ENCODE measurements around the gene ANKRD9.
"Not testable (repeated sequence)": the region's sequence is repeated elsewhere in the genome, so short reads cannot be mapped to it uniquely, and the experiment has no call there.

The ANKRD9 gene

DNA sequence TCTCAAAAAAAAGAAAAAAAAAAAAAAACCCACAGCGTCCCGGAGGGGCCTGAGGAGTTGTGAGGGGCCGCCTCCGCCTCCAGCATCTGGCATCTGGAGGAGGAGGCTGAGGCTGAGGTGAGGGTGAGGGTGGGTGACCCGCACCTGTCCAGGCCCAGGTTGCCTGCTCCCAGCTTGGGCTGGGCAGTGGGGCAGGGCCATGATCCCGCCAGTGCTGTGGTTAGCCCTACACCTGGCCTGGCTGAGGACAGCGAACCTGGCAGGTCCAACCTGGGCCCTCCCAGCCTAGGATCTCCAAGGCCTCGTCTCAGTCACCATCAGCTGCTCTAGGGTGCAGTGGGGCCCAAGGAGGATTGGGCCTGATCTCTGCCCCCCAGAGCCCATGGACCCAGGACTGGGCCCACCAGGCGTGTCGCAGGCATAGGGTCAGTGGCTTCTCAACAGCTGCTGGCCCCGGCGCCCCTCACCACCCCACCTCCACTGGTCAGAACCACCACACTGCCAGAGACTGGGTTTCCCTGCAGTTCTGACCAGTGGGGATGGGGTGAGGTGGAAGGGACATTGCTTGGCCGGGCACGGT, 46.6 kb upstream of the ANKRD9 start:
- Histone ChIP-seq H2AFZ (ENCODE audit: low read length) (no peak overlapping the region), H3K4me1 (ENCODE audit: insufficient read depth, low read length, severe bottlenecking) (peaks cover 23% of the 10 kb centered on the region)

DNA sequence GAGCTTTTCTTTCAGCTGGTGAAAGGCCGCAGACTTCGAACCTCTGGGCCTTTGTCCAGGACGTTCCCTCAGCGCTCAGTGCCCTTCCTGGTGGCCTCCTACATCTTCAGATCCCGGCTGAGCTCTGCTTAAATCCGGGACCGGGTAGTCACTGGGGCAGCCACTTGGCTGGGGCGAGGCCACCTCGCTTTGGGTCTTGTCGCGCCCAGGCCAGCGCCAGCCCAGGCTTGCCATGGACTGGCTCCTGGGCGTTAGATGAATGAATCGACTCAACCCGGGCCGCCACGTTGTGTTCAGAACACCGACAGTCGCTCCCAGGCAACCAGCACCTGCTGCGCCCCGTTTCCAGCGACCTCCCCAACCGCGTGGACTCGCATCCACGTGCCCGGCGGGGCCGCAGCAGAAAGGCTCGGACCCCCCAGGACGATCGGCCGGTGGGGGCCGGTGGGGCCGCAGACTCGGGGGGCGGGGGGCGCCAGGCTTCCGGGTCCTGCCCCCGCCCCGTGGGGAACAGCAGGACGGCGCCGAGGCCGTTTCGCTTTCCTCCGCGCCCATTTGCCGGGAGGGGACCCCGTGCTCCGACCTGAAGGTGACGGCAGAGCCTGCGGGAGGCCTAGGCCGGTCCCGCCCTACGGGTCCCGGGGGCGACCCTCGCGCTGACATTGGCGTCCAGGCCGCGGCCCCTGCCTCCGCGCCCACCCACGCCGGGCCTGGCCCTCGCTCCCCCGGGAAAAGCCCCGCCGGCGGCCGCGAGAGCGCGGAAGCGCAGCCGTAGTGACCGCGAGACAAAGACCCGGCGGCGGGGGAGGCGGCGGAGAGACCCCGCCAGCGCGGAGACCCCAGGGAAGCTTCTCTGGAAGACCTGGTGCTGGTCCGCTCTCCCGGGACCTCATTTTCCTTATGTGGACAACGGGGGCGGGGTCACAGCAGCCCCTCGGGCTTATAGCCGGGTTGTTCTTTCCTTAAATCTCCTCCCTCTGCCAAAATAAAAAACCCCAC, 45.5 kb upstream of the ANKRD9 start:
- H4K20me1 ChIP-seq (ENCODE audit: insufficient read depth, low read length) = no peaks in the 10 kb centered on the region
- no peaks in the 10 kb centered on the region for H3K27me3 ChIP-seq (ENCODE audit: insufficient read depth, low read length)
- H3K27ac ChIP-seq (ENCODE audit: low read depth, low read length, poor library complexity, severe bottlenecking) = no peak overlapping the region
- H3K9ac ChIP-seq (ENCODE audit: low read length) = peak overlapping the region; percentile 58
- TF ChIP-seq EZH2 (IDR thresholded peaks at IDR 0.05; ENCODE audit: borderline replicate concordance, low read length) = no peak
- TF ChIP-seq, protein P1, sequence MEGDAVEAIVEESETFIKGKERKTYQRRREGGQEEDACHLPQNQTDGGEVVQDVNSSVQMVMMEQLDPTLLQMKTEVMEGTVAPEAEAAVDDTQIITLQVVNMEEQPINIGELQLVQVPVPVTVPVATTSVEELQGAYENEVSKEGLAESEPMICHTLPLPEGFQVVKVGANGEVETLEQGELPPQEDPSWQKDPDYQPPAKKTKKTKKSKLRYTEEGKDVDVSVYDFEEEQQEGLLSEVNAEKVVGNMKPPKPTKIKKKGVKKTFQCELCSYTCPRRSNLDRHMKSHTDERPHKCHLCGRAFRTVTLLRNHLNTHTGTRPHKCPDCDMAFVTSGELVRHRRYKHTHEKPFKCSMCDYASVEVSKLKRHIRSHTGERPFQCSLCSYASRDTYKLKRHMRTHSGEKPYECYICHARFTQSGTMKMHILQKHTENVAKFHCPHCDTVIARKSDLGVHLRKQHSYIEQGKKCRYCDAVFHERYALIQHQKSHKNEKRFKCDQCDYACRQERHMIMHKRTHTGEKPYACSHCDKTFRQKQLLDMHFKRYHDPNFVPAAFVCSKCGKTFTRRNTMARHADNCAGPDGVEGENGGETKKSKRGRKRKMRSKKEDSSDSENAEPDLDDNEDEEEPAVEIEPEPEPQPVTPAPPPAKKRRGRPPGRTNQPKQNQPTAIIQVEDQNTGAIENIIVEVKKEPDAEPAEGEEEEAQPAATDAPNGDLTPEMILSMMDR (IDR thresholded peaks at IDR 0.05; ENCODE audit: low read length) = no peak
- no peaks in the 10 kb centered on the region for H3K9me3 ChIP-seq (ENCODE audit: low read length)
- H3K79me2 ChIP-seq (ENCODE audit: insufficient read depth, low read length) = no peaks in the 10 kb centered on the region
- no peaks in the 10 kb centered on the region for H3K9me2 ChIP-seq (ENCODE audit: low read depth, low read length)
- H3K4me1 ChIP-seq (ENCODE audit: insufficient read depth, low read length, severe bottlenecking) = peaks cover 14% of the 10 kb centered on the region
- peak overlapping the region; percentile 58 for H3K4me3 ChIP-seq (ENCODE audit: low read depth, low read length, poor library complexity, severe bottlenecking)
- H2AFZ ChIP-seq (ENCODE audit: low read length) = no peak overlapping the region
- H3K36me3 ChIP-seq (ENCODE audit: insufficient read depth, low read length) = no peaks in the 10 kb centered on the region
- H3F3A ChIP-seq (ENCODE audit: insufficient read depth, low read length) = no peaks in the 10 kb centered on the region
- H3K4me2 ChIP-seq (ENCODE audit: low read length) = peak overlapping the region; percentile 66

More for the DNA sequence above, 46.6 kb upstream of the ANKRD9 start:
- Histone ChIP-seq H3F3A (ENCODE audit: insufficient read depth, low read length) (no peaks in the 10 kb centered on the region), H3K27me3 (ENCODE audit: insufficient read depth, low read length) (no peaks in the 10 kb centered on the region), H3K4me2 (ENCODE audit: low read length) (no peak overlapping the region), H3K9me3 (ENCODE audit: low read length) (no peaks in the 10 kb centered on the region), H3K36me3 (ENCODE audit: insufficient read depth, low read length) (no peaks in the 10 kb centered on the region), H3K4me3 (ENCODE audit: low read depth, low read length, poor library complexity, severe bottlenecking) (no peak overlapping the region), H3K9ac (ENCODE audit: low read length) (no peak overlapping the region), H4K20me1 (ENCODE audit: insufficient read depth, low read length) (no peaks in the 10 kb centered on the region), H3K27ac (ENCODE audit: low read depth, low read length, poor library complexity, severe bottlenecking) (no peak overlapping the region), H3K9me2 (ENCODE audit: low read depth, low read length) (no peaks in the 10 kb centered on the region), H3K79me2 (ENCODE audit: insufficient read depth, low read length) (no peaks in the 10 kb centered on the region)
- TF ChIP-seq EZH2 (IDR thresholded peaks at IDR 0.05; ENCODE audit: borderline replicate concordance, low read length) = no peak
- TF ChIP-seq, protein P1 (IDR thresholded peaks at IDR 0.05; ENCODE audit: low read length) = no peak

DNA sequence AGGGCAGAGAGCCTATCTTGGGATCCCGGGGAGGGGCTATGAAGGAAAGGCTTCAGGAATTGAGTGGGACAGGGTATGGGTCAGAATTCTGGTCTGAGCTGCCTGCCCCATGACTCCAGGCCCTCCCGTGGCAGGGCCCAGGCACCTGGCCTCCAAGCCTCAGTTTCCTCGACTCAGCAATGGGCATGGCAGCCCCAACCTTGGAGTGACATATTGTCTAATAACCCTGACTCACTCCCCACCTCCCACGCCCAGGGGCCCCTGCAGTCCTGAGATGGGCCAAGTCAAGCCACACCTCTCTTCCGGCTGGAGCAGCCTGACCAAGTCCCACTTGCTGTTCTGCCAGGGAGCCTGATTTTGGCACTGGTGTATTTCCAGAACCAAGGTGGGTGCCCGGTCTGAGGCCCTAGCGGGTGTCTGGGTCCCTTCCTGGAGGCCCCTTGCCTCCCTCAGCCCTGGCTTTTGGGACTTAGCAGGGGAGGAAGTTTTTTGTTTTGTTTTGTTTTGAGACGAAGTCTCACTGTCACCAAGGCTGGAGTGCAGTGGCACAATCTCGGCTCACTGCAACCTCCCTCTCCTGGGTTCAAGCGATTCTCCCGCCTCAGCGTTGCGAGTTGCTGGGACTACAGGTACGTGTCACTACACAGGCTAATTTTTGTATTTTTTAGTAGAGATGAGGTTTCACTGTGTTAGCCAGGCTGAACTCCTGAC, 42.6 kb upstream of the ANKRD9 start:
- Histone ChIP-seq H3K9me2 (ENCODE audit: low read depth, low read length) (no peaks in the 10 kb centered on the region), H3K9me3 (ENCODE audit: low read length) (no peaks in the 10 kb centered on the region), H3K79me2 (ENCODE audit: insufficient read depth, low read length) (no peaks in the 10 kb centered on the region), H3K27me3 (ENCODE audit: insufficient read depth, low read length) (no peaks in the 10 kb centered on the region), H3K9ac (ENCODE audit: low read length) (no peak overlapping the region), H3K4me1 (ENCODE audit: insufficient read depth, low read length, severe bottlenecking) (peaks cover 11% of the 10 kb centered on the region), H4K20me1 (ENCODE audit: insufficient read depth, low read length) (no peaks in the 10 kb centered on the region), H3K4me2 (ENCODE audit: low read length) (no peak overlapping the region), H3K36me3 (ENCODE audit: insufficient read depth, low read length) (no peaks in the 10 kb centered on the region), H3K27ac (ENCODE audit: low read depth, low read length, poor library complexity, severe bottlenecking) (no peak overlapping the region), H3K4me3 (ENCODE audit: low read depth, low read length, poor library complexity, severe bottlenecking) (no peak overlapping the region), H2AFZ (ENCODE audit: low read length) (no peak overlapping the region), H3F3A (ENCODE audit: insufficient read depth, low read length) (no peaks in the 10 kb centered on the region)
- TF ChIP-seq, protein P1 (IDR thresholded peaks at IDR 0.05; ENCODE audit: low read length) = no peak
- TF ChIP-seq EZH2 (IDR thresholded peaks at IDR 0.05; ENCODE audit: borderline replicate concordance, low read length) = no peak

DNA sequence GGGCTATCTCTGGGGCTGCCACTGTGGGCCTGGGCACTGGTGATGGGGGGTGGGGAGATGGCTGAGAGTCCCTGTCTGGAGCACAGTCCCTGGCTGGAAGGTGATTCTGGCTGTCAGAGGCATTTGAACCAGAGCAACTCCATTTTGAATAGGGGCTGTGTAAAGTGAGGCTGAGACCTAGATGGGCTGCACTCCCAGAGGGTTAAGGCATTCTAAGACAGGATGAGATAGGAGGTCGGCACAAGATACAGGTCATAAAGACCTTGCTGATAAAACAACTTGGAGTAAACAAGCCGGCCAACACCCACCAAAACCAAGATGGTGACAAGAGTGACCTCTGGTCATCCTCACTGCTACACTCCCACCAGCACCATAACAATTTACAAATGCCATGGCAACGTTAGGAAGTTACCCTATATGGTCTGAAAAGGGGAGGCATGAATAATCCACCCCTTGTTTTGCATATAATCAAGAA, 41.4 kb upstream of the ANKRD9 start:
- not testable (repeated sequence) for H3K79me2 ChIP-seq (ENCODE audit: insufficient read depth, low read length); H3K9me3 ChIP-seq (ENCODE audit: low read length)

More for the DNA sequence above, 41.4 kb upstream of the ANKRD9 start:
- H4K20me1 ChIP-seq (ENCODE audit: insufficient read depth, low read length); H3K9ac ChIP-seq (ENCODE audit: low read length); H3K9me2 ChIP-seq (ENCODE audit: low read depth, low read length); H3K4me2 ChIP-seq (ENCODE audit: low read length); H3K27me3 ChIP-seq (ENCODE audit: insufficient read depth, low read length); H3K4me3 ChIP-seq (ENCODE audit: low read depth, low read length, poor library complexity, severe bottlenecking); H3K36me3 ChIP-seq (ENCODE audit: insufficient read depth, low read length); H2AFZ ChIP-seq (ENCODE audit: low read length); H3K27ac ChIP-seq (ENCODE audit: low read depth, low read length, poor library complexity, severe bottlenecking); H3F3A ChIP-seq (ENCODE audit: insufficient read depth, low read length): not testable (repeated sequence)
- peaks cover 11% of the 10 kb centered on the region for H3K4me1 ChIP-seq (ENCODE audit: insufficient read depth, low read length, severe bottlenecking)

Measured in OCI-LY1 (cell line).